GM19193 (cell line): Measurements from ENCODE around the gene GNAI1.

Source experiments
- POLR2A ChIP-seq: IDR thresholded peaks from 4 replicates; pipeline ENCODE4 v1.6.1; 2011; ENCODE audit not compliant: insufficient read depth, insufficient read length; ENCODE audit errors: extremely low read depth

The GNAI1 gene

GRCh38 chr7:80124526-80125264 lies 9.9 kb upstream of the GNAI1 start:
- no peak for TF ChIP-seq POLR2A

- TF ChIP-seq POLR2A, result no peak
Observed at GRCh38 chr7:80127412-80128160, 7.0 kb upstream of the GNAI1 start.

- no peak for TF ChIP-seq POLR2A
Observed at GRCh38 chr7:80128918-80129317, 5.7 kb upstream of the GNAI1 start.

GRCh38 chr7:80129785-80130184 lies 4.8 kb upstream of the GNAI1 start:
- TF ChIP-seq POLR2A, result no peak

GRCh38 chr7:80131675-80132435 lies 2.8 kb upstream of the GNAI1 start:
- TF ChIP-seq POLR2A, result no peak

- no peak for TF ChIP-seq POLR2A
Observed at GRCh38 chr7:80132594-80132993, 2.0 kb upstream of the GNAI1 start.

GRCh38 chr7:80133361-80134114 lies 1.1 kb upstream of the GNAI1 start:
- TF ChIP-seq POLR2A, result no peak

GRCh38 chr7:80134115-80134535 lies 506 bp upstream of the GNAI1 start:
- no peak for TF ChIP-seq POLR2A

GRCh38 chr7:80135309-80136104 lies 876 bp downstream of the GNAI1 start:
- no peak for TF ChIP-seq POLR2A

GRCh38 chr7:80136261-80137055 lies 1.8 kb downstream of the GNAI1 start:
- no peak for TF ChIP-seq POLR2A

GRCh38 chr7:80137410-80137809 lies 2.8 kb downstream of the GNAI1 start:
- TF ChIP-seq POLR2A, result no peak

- TF ChIP-seq POLR2A, result no peak
Observed at GRCh38 chr7:80139236-80139635, 4.6 kb downstream of the GNAI1 start.

- TF ChIP-seq POLR2A, result no peak
Observed at GRCh38 chr7:80140388-80140787, 5.8 kb downstream of the GNAI1 start.
